IPS DF 19.7 (cell line): Measurements from ENCODE around the gene WIPI1.
"Not testable (repeated sequence)": the region's sequence is repeated elsewhere in the genome, so short reads cannot be mapped to it uniquely, and the experiment has no call there.

ENCODE experiments used
- DNase-seq: peaks from one replicate; pipeline ENCODE4 v3.0.0-alpha.2; 2013; ENCODE audit warnings: low read depth, low spot score

WIPI1 gene

GRCh38 chr17:68417317-68417716 is 40.0 kb downstream of the WIPI1 start:
- no peak for DNase-seq

GRCh38 chr17:68414901-68415300 is 42.4 kb downstream of the WIPI1 start:
- DNase-seq: not testable (repeated sequence)

- not testable (repeated sequence) for DNase-seq
Measured at GRCh38 chr17:68413597-68414560, 43.4 kb downstream of the WIPI1 start.

- not testable (repeated sequence) for DNase-seq
Measured at GRCh38 chr17:68407656-68408055, 49.6 kb downstream of the WIPI1 start.

- DNase-seq: not testable (repeated sequence)
Measured at GRCh38 chr17:68403837-68404236, 53.5 kb downstream of the WIPI1 start.

- no peak for DNase-seq
Measured at GRCh38 chr17:68403122-68403521, 54.2 kb downstream of the WIPI1 start.

GRCh38 chr17:68401288-68401687 is 56.0 kb downstream of the WIPI1 start:
- no peak for DNase-seq

- DNase-seq: no peak
Measured at GRCh38 chr17:68400404-68400735, 56.9 kb downstream of the WIPI1 start.

- no peak for DNase-seq
Measured at GRCh38 chr17:68399638-68400403, 57.5 kb downstream of the WIPI1 start.

- DNase-seq: no peak
Measured at GRCh38 chr17:68398691-68399637, 58.3 kb downstream of the WIPI1 start.

GRCh38 chr17:68397108-68397536 is 60.2 kb downstream of the WIPI1 start:
- no peak for DNase-seq

- DNase-seq: no peak
Measured at GRCh38 chr17:68396226-68397107, 60.8 kb downstream of the WIPI1 start.

GRCh38 chr17:68394608-68395331 is 62.5 kb downstream of the WIPI1 start:
- no peak for DNase-seq

- no peak for DNase-seq
Measured at GRCh38 chr17:68391561-68392268, 65.6 kb downstream of the WIPI1 start.

GRCh38 chr17:68390888-68391545 is 66.3 kb downstream of the WIPI1 start:
- no peak for DNase-seq

GRCh38 chr17:68389041-68389440 is 68.3 kb downstream of the WIPI1 start:
- DNase-seq: no peak

GRCh38 chr17:68387435-68388218 is 69.7 kb downstream of the WIPI1 start:
- no peak for DNase-seq
